Measurements from ENCODE around the gene SLC25A53.
A peak's percentile ranks its signal among the peaks of the same experiment; 100 is the strongest.

SLC25A53 gene

GRCh38 chrX:104134583-104135261, 22.1 kb downstream of the SLC25A53 start:
- no peak overlapping the region for H3K4me3 ChIP-seq (ENCODE audit: low read depth, low read length)
- no peak for DNase-seq (ENCODE audit: low read depth)
- TF ChIP-seq, protein P1, sequence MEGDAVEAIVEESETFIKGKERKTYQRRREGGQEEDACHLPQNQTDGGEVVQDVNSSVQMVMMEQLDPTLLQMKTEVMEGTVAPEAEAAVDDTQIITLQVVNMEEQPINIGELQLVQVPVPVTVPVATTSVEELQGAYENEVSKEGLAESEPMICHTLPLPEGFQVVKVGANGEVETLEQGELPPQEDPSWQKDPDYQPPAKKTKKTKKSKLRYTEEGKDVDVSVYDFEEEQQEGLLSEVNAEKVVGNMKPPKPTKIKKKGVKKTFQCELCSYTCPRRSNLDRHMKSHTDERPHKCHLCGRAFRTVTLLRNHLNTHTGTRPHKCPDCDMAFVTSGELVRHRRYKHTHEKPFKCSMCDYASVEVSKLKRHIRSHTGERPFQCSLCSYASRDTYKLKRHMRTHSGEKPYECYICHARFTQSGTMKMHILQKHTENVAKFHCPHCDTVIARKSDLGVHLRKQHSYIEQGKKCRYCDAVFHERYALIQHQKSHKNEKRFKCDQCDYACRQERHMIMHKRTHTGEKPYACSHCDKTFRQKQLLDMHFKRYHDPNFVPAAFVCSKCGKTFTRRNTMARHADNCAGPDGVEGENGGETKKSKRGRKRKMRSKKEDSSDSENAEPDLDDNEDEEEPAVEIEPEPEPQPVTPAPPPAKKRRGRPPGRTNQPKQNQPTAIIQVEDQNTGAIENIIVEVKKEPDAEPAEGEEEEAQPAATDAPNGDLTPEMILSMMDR (conservative IDR thresholded peaks at IDR 0.05; ENCODE audit: low read depth, low read length): no peak

- TF ChIP-seq, protein P1 (conservative IDR thresholded peaks at IDR 0.05; ENCODE audit: low read depth, low read length): no peak
- H3K4me3 ChIP-seq (ENCODE audit: low read depth, low read length): no peak overlapping the region
- DNase-seq (ENCODE audit: low read depth): no peak
Observed at GRCh38 chrX:104130808-104131207, 26.0 kb downstream of the SLC25A53 start.

DNA sequence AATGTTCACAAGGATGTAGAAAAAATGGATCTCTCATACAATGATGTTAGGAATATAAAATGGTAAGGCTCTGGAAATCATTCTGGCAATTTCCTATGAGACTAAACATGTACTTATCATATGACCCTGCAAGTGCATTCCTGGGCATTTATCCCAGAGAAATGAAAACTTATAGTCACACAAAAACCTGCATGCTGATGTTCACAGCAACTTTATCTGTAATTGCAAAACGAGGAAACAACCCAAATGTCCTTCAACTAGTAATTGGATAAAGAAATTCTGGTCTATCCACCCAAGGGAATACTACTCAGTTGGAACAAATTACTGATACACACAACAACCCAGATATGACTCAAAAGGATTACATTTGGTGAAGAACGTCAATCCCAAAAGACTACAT, 30.0 kb downstream of the SLC25A53 start:
- TF ChIP-seq, protein P1 (conservative IDR thresholded peaks at IDR 0.05; ENCODE audit: low read depth, low read length): no peak
- H3K4me3 ChIP-seq (ENCODE audit: low read depth, low read length): no peak overlapping the region
- no peak for DNase-seq (ENCODE audit: low read depth)

- DNase-seq (ENCODE audit: low read depth): no peak
- H3K4me3 ChIP-seq (ENCODE audit: low read depth, low read length): no peak overlapping the region
- TF ChIP-seq, protein P1 (conservative IDR thresholded peaks at IDR 0.05; ENCODE audit: low read depth, low read length): no peak
Observed at GRCh38 chrX:104122829-104123228, 34.0 kb downstream of the SLC25A53 start.

- peak; percentile 9 for DNase-seq (ENCODE audit: low read depth)
- TF ChIP-seq, protein P1 (conservative IDR thresholded peaks at IDR 0.05; ENCODE audit: low read depth, low read length): no peak
- no peak overlapping the region for H3K4me3 ChIP-seq (ENCODE audit: low read depth, low read length)
Observed at GRCh38 chrX:104118765-104119164, 38.0 kb downstream of the SLC25A53 start.

DNA sequence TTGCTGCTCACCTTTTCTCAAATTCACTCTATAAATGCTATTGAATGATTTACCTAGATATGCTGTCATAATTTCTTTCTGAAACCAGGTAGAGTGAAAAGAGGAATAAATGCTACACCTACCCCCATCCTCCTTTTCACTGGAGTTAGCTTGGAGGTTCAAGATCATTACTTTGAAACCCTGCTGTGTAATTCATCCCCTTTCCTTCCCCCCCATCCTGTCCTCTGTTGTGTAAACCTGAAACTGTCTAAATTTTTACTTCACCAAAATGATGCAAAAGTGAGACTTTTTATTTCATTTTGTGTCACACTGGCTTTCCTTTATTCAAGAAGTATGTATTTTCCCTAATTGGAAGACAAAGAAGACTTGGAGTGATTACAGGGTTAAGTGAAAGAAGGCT, 39.0 kb downstream of the SLC25A53 start:
- H3K4me3 ChIP-seq (ENCODE audit: low read depth, low read length): no peak overlapping the region
- TF ChIP-seq, protein P1 (conservative IDR thresholded peaks at IDR 0.05; ENCODE audit: low read depth, low read length): no peak
- DNase-seq (ENCODE audit: low read depth): no peak
